K562 (cell line): ENCODE data around the gene ROPN1L. TPM values are rescaled to one million over a fixed set of nuclear protein-coding genes. Genes with fewer than 3 reads are reported as not detected.

Experiments
- ATAC-seq: fragments of 200-7000 bp; cut with Tn5 transposase; 3 replicates; pipeline ENCODE4 v1.9.1; 2020; ENCODE audit warnings: moderate library complexity
- BruUV-seq: library from RNA; stranded (reverse); fragments of 400-500 nt; replicated peaks from 2 replicates; lab custom pipeline; 2021; lab: Mats Ljungman, UMichigan
- CTCF ChIA-PET: fragments of 300-600 bp; formaldehyde crosslinking; extraction: SDS; loops from one replicate; lab custom pipeline; 2021; ENCODE audit warnings: low intra/inter-chr PET ratio; lab: Yijun Ruan, JAX
- POLR2A ChIA-PET: fragments of 300-600, 350-650 bp; sonication (Branson Sonifier 250); formaldehyde crosslinking; extraction: SDS; loops from one replicate; lab custom pipeline; 2021; ENCODE audit warnings: antibody characterized with exemption, inconsistent platforms; lab: Yijun Ruan, JAX
- DNase-seq, 4 experiments: peaks; one replicate each; pipeline versions ENCODE4 v3.0.0 to v3.0.0-alpha.2; 2011 to 2018; ENCODE audit warnings: low spot score in 3 of 4, mixed read lengths in 3 of 4; ENCODE audit errors: extremely low read depth in 1 of 4
- FAIRE-seq: peaks from 2 replicates; lab custom pipeline; 2011; peaks lifted over from hg19 to GRCh38; lab: Jason Lieb, UNC
- H2AFZ ChIP-seq: 2 replicates; pipeline ENCODE4 v1.6.0; 2011; ENCODE audit warnings: low read depth, low read length, control low read depth, inconsistent platforms
- H3K27ac ChIP-seq: fragments of 200-600 bp; 3 replicates; pipeline ENCODE4 v1.8.0; 2011; ENCODE audit warnings: low read depth, mild to moderate bottlenecking, control low read depth, inconsistent platforms, low read length, moderate library complexity, mixed read lengths; ENCODE audit errors: extremely low read depth
- H3K27me3 ChIP-seq, 2 experiments: fragments of 300-600 bp in 1 of 2; 2 replicates in 1 of 2; 3 replicates in 1 of 2; pipeline versions ENCODE4 v1.6.0 to v1.8.0; 2011; ENCODE audit warnings: inconsistent platforms in 2 of 2, low read length in 2 of 2, mild to moderate bottlenecking in 1 of 2, mixed read lengths in 1 of 2, moderate library complexity in 1 of 2; ENCODE audit not compliant: control insufficient read depth in 2 of 2, insufficient read depth in 2 of 2
- H3K36me3 ChIP-seq: fragments of 300-600 bp; 3 replicates; pipeline ENCODE4 v1.8.0; 2011; ENCODE audit warnings: mild to moderate bottlenecking, low read length, inconsistent platforms; ENCODE audit not compliant: control insufficient read depth, insufficient read depth
- H3K4me1 ChIP-seq, 2 experiments: fragments of 200-600 bp in 1 of 2; replicated peaks in 1 of 2; 2 replicates in 1 of 2; 3 replicates in 1 of 2; pipeline versions ENCODE4 v1.5.1 to v1.8.0; 2011; ENCODE audit warnings: inconsistent platforms in 2 of 2, low read length in 2 of 2, mild to moderate bottlenecking in 1 of 2, mixed read lengths in 1 of 2, moderate library complexity in 1 of 2; ENCODE audit not compliant: control insufficient read depth in 2 of 2, insufficient read depth in 2 of 2
- H3K4me2 ChIP-seq: 2 replicates; pipeline ENCODE4 v1.6.1; 2011; ENCODE audit warnings: low read length, control low read depth, inconsistent platforms, mixed read lengths; ENCODE audit not compliant: insufficient read depth
- H3K4me3 ChIP-seq: fragments of 200-600 bp; sonication (generic), shearing (Covaris generic); 2 replicates; pipeline ENCODE4 v1.5.1; 2016; ENCODE audit warnings: control low read depth, inconsistent platforms
- H3K79me2 ChIP-seq: fragments of 200-600 bp; 3 replicates; pipeline ENCODE4 v1.8.0; 2011; ENCODE audit warnings: low read length, inconsistent platforms; ENCODE audit not compliant: control insufficient read depth, insufficient read depth
- H3K9ac ChIP-seq, 2 experiments: 2 replicates each; pipeline versions ENCODE4 v1.6.0 to v1.6.1; 2011; ENCODE audit warnings: low read depth in 2 of 2, low read length in 2 of 2, control low read depth in 1 of 2, inconsistent platforms in 1 of 2, mild to moderate bottlenecking in 1 of 2, mixed read lengths in 1 of 2; ENCODE audit not compliant: insufficient read depth in 1 of 2
- H3K9me1 ChIP-seq: one replicate; pipeline ENCODE4 v1.6.0; 2011; ENCODE audit warnings: inconsistent platforms, mild to moderate bottlenecking, low read length, moderate library complexity; ENCODE audit not compliant: control insufficient read depth, insufficient read depth
- H3K9me3 ChIP-seq: replicated peaks from 2 replicates; pipeline ENCODE4 v1.5.1; 2011; ENCODE audit warnings: low read depth, low read length, inconsistent platforms; ENCODE audit not compliant: control insufficient read depth, insufficient read depth
- H4K20me1 ChIP-seq: replicated peaks from 2 replicates; pipeline ENCODE4 v1.6.1; 2011; ENCODE audit warnings: low read length, inconsistent platforms, mixed read lengths; ENCODE audit not compliant: control insufficient read depth, insufficient read depth
- DEAF1 ChIP-seq: fragments of 450-650 bp; formaldehyde crosslinking; IDR thresholded peaks from 2 replicates; pipeline ENCODE4 v1.4.0; 2020; ENCODE audit warnings: mild to moderate bottlenecking, moderate library complexity
- ELF2 ChIP-seq: fragments of 250-450 bp; sonication (Bioruptor Pico); IDR thresholded peaks from 2 replicates; pipeline ENCODE4 v1.5.0; 2021; ENCODE audit warnings: mild to moderate bottlenecking
- GATAD2B ChIP-seq: fragments of 450-650 bp; IDR thresholded peaks from 2 replicates; pipeline ENCODE4 v1.6.1; 2017; ENCODE audit warnings: mild to moderate bottlenecking, borderline replicate concordance
- TAF9B ChIP-seq: fragments of 450-650 bp; IDR thresholded peaks from 2 replicates; pipeline ENCODE4 v1.6.1; 2018; ENCODE audit warnings: mild to moderate bottlenecking; ENCODE audit not compliant: partially characterized antibody
- ZNF175 ChIP-seq: fragments of 200-800 bp; sonication (Bioruptor generic); IDR thresholded peaks from 2 replicates; pipeline ENCODE4 v1.6.1; 2016; ENCODE audit warnings: low read depth, mild to moderate bottlenecking, missing genetic modification characterization, missing compliant biosample characterization
- WGBS: fragments of 100-300 bp; shearing (Covaris generic); methylation state at CpG from one replicate; pipeline ENCODE4 v1.1.6; 2016; ENCODE audit warnings: low coverage, mixed read lengths; ENCODE audit not compliant: insufficient coverage; ENCODE audit errors: missing lambda C conversion rate; 5-methylcytosine and 5-hydroxymethylcytosine counted together
- in situ Hi-C: fragments of 300-500 bp; cut with MboI; formaldehyde crosslinking; loops from 4 replicates; pipeline ENCODE4 v1.15.0; 2018; ENCODE audit warnings: inconsistent platforms, mixed read lengths
- intact Hi-C: fragments of 100-400 bp; cut with micrococcal nuclease; formaldehyde crosslinking; loops from 2 replicates; pipeline ENCODE4 v1.14.2; 2022
- polyA plus RNA-seq, 8 experiments: library from polyadenylated mRNA; depleted of rRNA in 4 of 8; stranded (reverse) in 5 of 8; unstranded in 3 of 8; fragments of >200 nt; fragmentation: Nextera tagmentation in 2 of 8; fragmentation: Illumina TruSeq in 1 of 8; extraction: Ambion mirVana in 2 of 8; extraction: Trizol in 1 of 8; gene quantifications; 2 replicates each; pipeline versions ENCODE4 v1.2.1 to v1.2.3, GENCODE V29; 2011 to 2014; ENCODE audit warnings: inconsistent platforms in 1 of 8, missing spikeins in 1 of 8
- total RNA-seq, 7 experiments: library from RNA; depleted of rRNA in 6 of 7; stranded (reverse); fragments of >200 nt in 6 of 7; fragmentation: Illumina TruSeq in 2 of 7; extraction: Trizol in 2 of 7; gene quantifications; 2 replicates each; pipeline versions ENCODE4 v1.2.1 to v1.2.3, GENCODE V29; 2011 to 2021; ENCODE audit warnings: low replicate concordance in 1 of 7
- TF ChIP-seq, protein P1 (sequence below): fragments of 450-650 bp; formaldehyde crosslinking; IDR thresholded peaks from 2 replicates; pipeline ENCODE4 v1.4.0; 2020; ENCODE audit warnings: mild to moderate bottlenecking, moderate library complexity
- TF ChIP-seq, protein P2 (sequence below): fragments of 250-450 bp; sonication (Bioruptor Pico); IDR thresholded peaks from 2 replicates; pipeline ENCODE4 v1.5.0; 2021

The ROPN1L gene
- total and polyA plus RNA-seq, 9 of the 15 experiments (the other 6 are each of a cell fraction or from before 2014, with no cell fraction given), result 0.04 to 0.85 (median 0.24) TPM; not detected in 3

GRCh38 chr5:10484774-10485141 lies 43.1 kb downstream of the ROPN1L start:
- peaks cover 32 to 60% of the 10 kb centered on the region in 2 experiments for H3K27me3 ChIP-seq
- TF ChIP-seq TAF9B (no peak), DEAF1 (no peak), GATAD2B (no peak), ELF2 (peak; percentile 21; the same call in 1 of the 2 replicates), ZNF175 (CRISPR knock-in tag) (0 out of 2 replicates have a peak, but pooled peaks have one; percentile 50)
- TF ChIP-seq, protein P1, sequence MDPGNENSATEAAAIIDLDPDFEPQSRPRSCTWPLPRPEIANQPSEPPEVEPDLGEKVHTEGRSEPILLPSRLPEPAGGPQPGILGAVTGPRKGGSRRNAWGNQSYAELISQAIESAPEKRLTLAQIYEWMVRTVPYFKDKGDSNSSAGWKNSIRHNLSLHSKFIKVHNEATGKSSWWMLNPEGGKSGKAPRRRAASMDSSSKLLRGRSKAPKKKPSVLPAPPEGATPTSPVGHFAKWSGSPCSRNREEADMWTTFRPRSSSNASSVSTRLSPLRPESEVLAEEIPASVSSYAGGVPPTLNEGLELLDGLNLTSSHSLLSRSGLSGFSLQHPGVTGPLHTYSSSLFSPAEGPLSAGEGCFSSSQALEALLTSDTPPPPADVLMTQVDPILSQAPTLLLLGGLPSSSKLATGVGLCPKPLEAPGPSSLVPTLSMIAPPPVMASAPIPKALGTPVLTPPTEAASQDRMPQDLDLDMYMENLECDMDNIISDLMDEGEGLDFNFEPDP (CRISPR knock-in tag), result no peak
- TF ChIP-seq, protein P2, sequence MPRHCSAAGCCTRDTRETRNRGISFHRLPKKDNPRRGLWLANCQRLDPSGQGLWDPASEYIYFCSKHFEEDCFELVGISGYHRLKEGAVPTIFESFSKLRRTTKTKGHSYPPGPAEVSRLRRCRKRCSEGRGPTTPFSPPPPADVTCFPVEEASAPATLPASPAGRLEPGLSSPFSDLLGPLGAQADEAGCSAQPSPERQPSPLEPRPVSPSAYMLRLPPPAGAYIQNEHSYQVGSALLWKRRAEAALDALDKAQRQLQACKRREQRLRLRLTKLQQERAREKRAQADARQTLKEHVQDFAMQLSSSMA, result no peak
- TF ChIP-seq, all 486 proteins: peak for 2
- no peak overlapping the region for H3K27ac ChIP-seq
- no peaks in the 10 kb centered on the region for H3K9me3 ChIP-seq
- H3K4me3 ChIP-seq, result no peak overlapping the region
- H3K36me3 ChIP-seq, result no peaks in the 10 kb centered on the region
- no TSS peak for BruUV-seq
- ATAC-seq (no peak), DNase-seq (no peak), FAIRE-seq (no peak)
- no peaks in the 10 kb centered on the region for H3K9me1 ChIP-seq
- no peaks in the 10 kb centered on the region for H4K20me1 ChIP-seq
- H3K4me1 ChIP-seq, result peaks cover 13 to 16% of the 10 kb centered on the region in 2 experiments
- in situ Hi-C loops, result no loop called here
- CTCF ChIA-PET, result no interaction called here
- H3K4me2 ChIP-seq, result peak overlapping the region; percentile 25; the same call in 1 of the 2 replicates
- no peak overlapping the region for H3K9ac ChIP-seq
- POLR2A ChIA-PET, result interaction anchor here (0.6 to 1.3 kb wide), 2 partner anchors 19 to 200 kb away, joined by 3 to 4 read pairs; no protein-coding TSS in a partner anchor
- intact Hi-C loops, result no loop called here
- H3K79me2 ChIP-seq, result no peaks in the 10 kb centered on the region
- 47% methylated on average over 5 of the region's 5 CpGs for WGBS
- H2AFZ ChIP-seq, result peak overlapping the region; percentile 14
